CD4-positive, alpha-beta T cell treated with Interleukin-4 for 4 hours (primary cell): ENCODE measurements around the gene MYEOV.

Experiments
- DNase-seq: peaks from one replicate; pipeline ENCODE4 v3.0.0-alpha.2; 2020

Gene MYEOV

DNA sequence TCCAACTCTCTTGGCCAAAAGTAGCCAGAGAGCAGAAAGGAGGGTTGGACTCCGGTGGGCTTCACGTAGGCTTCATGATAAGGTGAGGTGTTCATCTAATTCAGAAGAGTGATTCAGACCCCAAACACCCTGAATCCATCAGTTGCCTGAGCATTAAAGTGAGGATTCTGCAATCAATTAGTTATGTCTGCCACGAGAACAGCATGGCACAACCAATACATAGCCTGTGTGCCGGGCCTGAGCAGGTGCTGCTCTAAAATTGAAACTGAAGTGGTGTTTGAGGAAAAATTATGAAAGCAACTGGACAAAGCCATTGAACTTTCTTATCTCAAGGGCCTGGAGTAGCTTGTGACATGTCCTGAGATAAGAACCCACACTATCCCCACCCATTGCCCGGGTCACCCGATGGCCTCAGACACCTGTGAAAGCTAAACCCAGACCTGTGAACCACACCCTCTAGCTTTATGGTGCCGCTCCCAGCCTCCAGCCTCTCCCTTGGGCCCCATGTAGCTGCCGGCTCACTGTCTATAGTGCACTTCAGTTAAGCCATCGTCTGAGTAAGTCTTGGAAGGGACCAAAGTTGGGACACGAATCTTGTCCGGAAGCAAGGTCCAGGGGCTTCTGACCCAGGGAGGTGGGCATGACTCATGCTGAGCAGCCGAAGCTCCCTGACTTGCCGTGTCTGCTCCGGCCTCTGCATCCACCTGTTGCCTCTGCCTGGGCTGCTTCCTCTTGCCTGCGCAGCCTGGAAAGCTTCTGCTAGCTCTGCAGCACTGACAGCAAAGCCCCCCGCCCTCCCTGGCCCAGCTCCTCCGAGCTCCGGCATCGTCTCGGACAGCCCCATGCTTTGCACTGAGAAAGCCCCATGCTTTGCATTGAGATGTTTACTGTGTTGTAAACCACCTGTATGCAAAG, 5.7 kb upstream of the MYEOV start:
- no peak for DNase-seq

DNA sequence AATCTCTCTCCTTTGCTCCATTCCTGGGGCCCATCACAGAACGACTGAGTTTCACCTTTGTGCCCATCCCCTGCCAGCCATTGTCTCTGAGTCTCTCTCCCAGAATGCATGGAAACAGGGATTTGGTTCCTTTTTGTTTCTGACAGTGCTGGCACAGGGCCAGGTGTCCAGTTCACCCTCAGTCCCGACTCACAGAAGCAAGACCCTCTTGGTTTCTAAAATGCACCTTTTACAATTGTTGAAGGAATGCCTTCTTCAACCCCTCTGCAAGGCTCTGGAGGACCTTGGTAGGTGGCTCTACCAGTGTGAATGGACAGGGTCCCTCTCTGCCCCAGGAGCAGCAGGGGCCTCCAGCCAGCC, 5.1 kb upstream of the MYEOV start:
- no peak for DNase-seq

DNA sequence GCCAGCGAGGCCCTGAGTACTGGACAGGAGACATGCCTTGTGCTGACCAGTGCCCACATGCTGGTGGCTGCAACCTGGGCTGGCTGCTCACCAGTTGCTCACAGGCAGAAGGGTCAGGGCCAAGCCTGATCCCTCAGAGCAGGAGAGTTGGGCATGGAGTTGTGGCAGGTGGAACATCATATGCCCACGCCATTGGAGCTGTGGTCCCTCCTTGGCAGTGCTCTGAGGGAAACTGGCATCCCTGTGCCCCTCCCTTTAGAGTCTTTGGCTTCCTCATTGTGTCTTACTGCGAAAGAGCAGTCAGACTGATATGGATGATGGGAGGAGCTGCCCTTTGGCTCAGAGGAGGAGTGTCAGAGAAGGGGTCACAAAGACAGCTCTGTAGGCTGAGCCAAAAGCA, 3.1 kb upstream of the MYEOV start:
- DNase-seq: no peak

DNA sequence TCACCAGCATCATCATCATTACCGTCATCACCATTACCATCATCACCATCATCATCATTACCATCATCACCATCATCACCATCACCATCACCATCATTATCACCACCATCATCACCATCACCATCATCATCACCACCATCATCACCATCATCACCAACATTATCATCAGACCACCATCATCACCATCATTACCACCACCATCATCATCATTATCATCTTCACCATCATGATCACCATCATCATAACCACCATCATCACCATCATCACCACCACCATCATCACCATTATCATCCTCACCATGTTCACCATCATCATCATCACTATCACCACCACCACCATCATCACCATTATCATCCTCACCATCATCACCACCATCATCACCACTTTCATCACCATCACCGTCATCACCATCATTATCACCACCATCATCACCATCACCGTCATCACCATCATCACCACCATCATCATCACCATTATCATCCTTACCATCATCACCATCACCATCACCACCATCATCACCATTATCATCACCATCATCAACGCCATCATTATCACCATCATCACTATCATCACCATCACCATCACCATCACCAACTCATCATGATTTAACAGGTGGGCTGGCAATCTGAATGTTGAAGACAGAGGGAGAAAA, 2.4 kb upstream of the MYEOV start:
- no peak for DNase-seq

DNA sequence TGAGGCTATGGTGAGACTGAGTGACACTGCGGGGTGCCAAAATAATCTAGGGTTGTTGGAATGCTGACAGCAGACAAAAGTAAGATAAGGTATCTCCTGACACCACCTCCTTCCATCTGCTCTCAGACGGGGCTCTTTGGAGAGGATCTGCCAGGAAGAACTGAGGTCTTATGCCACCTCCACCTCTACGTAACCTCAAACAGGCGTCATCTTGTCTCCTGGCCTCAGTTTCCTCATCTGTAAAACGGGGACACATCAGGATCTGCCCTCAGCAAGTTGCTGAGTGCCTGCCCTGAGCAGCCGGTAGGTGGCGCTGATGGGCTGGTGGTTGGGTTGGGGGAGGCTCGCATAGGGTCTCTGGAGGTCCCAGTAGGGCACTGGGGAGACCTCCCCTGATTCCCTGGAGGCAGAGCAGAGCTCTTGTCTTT, 1.7 kb upstream of the MYEOV start:
- peak; percentile 38 for DNase-seq

DNA sequence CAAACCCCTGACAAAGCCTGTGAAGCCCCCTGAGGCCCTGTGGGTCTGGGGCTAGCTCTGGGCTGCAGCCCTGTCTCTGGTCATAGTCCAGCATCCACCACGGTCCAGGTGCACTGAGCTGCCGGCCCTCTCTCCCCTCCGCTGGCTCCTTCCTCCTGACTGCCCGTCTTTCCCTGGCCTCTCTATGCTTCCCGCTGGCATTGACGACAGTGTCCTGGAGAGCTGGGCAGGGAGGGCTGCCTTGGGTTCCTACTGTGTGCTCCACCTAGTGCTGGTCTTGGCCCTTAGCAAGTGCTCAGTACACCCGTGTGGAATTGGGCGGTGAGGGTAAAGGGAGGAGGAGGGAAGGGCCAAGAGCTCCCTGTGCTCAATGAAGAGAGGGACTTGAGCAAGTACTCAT, 868 bp upstream of the MYEOV start:
- DNase-seq: no peak

DNA sequence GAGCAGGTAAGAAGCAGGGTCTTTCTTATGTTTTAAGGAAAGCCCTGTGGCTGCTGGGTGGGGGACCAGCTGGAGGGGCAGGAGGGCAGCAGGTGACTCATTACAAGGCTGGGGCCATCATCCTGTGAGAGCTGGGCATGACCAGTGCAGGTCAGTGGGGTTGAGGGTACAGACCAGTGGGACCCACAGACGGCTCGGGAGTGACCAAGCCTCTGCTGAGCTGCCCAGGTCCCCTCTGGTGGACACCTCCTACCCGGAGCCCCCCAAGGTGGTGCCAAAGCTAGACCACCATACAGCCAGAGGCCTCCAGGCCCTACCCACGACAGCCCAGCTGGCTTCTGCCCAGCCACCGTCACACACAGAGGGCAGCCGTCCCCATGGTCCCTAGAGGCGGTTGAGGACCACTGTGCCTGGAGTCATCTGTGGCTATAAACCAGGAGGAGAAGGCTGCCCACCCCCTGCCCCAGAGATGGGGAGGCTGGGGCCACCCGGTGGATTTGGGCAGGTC, 670 bp downstream of the MYEOV start:
- no peak for DNase-seq

DNA sequence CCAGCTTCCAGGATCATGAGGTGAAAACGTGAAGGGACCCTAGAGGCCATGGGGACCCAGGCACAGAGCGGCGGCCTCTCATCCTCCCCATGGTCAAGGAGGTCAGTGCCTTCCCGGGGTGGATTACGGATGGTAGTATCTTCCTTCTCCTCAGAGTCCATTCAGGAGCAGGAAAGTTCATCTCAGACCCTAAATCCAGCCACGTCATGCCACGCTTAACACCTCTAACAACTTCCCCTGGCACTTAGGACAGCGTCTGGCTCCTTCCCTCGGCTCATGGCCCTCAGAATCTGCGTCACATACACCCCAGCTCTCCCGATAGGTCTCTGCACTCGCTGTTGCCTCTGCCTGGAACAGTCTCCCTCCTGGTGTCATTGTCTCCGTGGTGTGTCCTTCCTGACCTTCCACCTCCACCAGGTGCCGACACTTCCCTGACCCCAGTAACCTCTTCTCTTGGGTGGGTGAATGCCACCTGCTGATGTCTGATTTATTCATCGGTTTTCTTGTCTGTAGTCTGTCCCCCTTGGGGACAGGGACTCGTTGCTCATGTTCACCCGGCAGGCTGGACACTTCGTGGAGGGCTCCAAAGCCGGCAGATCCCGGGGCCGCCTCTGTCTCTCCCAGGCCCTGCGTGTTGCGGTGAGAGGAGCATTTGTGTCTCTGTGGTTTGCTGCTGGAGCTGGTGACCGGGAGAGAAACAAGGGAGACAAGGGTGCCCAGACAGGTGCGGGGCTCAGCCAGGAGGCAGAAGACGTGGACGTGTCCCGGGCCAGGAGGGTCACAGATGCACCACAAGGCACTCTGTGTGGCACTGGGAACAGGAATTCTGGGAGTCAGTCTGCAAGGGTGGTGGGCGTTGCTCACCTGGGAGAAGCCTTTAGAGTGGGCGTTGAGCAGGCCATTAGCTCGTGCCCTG, 1.4 kb downstream of the MYEOV start:
- DNase-seq: no peak

DNA sequence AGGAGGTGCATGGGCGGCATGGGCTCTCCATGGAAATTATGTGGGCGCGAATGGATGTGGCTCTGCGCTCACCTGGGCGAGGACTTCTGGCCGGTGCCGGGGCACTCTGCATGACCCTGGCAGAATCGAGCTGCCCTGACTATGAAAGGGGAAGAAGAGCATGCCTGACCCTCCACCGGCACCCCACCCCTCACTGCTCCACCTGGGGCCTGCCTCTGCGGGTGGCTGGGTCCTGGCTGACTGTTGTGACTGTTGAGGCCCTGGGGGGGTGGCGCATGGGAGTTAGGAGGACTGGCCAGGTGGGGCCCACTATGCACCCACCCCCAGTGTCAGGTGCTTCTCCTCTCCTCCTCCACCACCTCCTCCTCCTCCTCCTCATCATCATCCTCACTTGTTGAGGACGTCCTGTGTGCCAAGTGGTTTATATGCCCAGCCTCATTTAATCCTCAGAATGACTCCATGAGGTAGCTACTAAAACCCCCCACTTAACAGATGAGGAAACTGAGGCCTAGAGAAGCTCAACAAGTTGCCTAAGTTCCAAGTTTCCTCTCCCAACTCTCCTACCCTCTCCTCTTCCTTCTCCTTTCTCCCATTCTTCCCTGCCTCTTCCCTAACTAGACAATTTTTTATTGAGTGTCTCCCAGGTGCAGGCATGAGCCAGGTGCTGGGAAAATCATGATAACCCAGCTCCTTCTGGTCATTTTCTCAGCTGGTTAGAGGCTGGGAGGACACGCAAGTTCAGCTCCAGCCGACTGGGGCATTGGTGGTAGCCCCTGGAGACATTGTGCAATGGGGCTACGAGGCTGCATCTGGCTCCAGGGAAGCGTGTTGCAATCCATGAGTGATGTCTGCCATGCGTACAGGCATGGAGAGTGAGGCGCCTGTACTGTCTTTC, 2.3 kb downstream of the MYEOV start:
- DNase-seq: no peak

DNA sequence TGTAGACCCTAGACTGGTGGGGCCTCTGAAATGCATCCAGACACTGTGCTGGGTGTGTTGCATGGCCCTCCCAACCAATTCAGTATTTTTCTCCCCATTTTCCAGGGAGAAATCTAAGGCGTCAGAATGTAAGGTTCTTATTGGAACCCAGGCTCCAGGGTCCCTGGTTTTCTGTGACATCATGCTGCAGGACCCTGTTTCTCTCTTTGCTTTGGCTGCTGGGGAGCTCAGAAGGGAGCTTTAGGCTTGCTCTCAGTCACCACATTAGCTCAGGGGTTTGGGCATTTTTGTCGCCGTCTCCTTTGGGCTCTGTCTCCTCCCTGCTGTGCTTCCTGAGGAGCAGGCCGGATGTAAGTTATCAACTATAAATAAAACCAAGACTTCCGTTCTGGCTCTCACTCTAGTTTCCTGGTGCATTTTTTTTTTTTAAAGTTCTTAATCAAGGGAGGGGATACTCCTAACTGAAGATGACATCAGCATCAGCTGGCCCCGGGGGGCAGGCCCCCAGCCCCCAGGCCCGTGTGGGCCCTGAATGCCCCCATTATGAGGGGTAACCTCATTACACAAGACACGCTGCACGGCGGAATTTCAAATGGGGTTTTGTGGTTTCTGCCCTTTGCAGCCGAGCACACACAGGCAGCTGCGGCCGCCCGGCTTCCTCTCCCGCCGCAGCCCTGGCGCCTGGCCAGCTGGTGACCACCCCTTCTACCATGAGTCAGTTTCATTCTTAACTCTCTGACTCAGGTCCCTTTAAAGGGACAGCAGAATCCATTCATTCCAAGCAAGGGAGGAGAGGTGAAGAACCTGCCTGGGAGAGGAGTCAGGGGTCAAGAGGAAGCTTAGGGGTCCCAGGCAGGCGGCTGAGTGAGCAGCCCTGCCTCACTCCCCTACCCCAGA, 3.2 kb downstream of the MYEOV start:
- peak; percentile 85 for DNase-seq

DNA sequence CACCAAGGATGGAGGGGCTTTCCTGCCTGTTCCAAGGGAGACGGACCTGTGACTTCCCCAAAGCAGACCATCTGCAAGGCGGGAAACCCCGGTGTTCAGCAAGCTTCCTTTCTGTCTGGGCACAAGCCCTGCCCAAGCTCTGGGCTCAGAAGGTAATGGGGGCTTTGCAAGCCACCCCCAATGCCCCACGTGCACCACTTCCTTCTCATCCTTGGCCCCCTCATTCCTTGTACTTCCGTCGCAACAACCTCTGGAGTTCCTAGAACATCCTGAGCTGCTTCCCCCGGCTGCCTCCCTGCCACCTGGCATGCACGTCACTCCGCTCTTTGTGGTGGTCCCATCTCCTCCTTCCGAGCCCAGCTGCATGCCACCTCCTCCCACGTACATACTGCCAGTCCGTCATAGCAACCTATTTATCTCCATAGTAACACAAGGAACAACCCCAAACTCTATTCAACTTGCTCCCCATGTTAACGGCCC, 3.9 kb downstream of the MYEOV start:
- peak; percentile 22 for DNase-seq

DNA sequence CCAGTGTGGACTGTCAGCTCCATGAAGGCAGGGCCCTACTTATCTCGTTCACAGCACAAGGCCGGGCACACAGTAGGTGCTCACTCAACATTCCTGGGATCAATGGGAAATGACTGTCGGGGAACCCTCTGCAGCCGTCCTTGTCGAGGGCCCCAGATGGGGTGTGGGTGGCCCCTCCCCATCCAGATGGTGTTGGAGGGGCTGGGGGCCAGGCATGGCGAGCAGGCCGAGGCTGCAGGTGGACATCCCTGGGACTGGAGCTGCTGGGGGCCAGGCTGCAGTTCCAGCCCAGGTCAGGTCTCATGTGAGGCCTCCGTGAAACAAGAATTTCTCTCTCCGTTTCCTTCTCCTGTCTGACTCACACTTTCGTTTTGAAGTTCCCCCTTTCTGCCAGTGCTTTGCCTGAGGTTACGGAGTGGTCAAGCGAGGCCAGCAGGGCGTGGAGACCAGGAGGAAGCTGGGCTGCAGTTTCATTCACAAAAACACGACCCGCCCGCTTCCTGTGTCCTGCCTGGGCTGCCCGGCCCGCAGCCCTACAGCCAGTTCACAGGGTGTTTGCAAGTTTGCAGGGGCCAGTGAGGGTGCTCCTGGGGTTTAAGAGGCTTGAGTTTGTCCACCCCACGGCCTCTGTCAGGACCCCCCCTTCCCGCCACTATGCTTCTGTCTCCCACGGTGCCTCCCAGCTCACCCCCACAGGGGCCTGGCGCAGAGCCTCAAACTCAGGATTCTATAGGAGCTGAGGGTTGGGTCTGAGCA, 4.5 kb downstream of the MYEOV start:
- DNase-seq: peak; percentile 50

DNA sequence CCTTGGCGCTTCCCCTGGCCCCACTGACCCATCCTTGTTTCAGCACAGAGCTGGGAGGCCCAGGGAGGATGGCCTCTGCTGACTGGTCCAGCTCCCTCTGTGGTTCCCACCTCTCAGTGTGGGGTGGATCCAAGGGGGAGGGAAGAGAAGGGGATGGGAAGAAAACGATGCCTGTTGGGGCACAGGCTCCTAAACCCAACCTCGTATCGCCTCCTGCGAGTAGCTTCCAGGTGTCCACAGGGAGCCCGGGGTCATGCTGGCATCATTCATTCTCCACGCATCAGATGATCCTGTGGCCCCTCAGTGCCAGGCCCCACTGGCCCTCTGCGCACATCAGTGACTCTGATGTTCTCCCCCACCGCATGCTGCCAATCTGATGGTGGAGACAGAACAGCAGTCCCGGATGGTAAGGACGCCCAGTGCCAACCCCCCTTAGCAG, 5.1 kb downstream of the MYEOV start:
- DNase-seq: no peak

DNA sequence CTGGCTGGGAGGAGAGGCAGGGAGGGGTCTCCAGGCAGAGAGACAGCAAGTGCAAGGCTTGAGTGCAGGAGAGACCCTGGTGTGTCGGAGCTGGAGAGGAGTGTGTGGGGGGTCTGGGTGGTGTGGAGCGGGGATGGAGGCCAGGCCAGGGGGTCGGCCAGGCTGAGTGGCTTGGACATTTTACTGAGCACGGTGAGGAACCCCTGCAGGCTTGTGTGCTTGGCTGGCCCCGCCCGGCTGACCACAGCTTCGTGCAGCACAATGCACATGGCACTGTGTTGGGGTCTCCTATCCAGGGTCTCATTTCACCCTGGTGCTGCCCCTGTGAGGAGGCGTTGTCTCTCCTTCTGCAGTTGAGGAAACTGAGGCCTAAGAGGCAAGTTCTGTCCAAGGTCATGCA, 5.6 kb downstream of the MYEOV start:
- DNase-seq: no peak

DNA sequence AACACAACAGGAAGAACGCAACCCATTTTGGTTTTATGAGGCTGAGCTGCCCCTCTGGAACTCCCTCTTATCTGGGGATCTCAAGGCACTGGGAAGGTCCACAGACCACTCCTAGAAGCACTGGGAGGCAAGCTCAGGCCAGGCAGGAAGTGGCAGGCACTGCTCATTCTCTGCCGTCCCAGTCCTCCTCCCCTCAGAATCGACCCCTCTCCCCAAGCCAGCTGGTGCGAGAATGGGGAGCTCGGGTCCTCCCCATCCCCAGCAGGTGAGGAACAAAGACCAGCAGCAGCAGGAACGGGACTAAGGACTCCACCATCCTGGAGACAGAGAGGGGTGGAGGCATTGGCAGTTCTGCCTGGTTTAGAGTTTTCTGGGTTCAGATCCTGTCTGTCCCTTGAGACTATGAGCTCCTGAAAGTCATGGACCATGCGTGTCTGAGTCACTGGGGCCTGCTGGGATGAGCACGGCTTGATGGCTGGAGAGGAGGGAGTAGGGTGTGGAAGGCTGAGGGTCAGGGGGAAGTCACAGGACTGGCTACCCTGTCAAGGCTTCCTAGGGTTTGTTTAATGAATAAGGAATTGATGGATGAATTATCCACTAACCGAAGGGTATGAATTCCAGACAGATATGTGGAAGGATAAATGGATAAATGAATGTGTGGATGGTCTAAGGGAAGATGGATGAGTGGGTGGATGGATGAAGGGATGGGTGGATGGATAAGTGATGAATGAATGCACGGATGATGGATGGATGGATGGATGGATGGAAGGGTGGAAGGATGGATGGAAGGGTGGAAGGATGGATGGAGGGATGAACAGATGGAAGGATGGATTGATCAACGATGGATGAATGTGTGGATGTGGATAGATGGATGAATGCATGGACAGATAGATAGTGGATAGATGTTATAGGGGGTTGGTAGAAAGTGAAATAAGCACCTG, 6.4 kb downstream of the MYEOV start:
- no peak for DNase-seq

DNA sequence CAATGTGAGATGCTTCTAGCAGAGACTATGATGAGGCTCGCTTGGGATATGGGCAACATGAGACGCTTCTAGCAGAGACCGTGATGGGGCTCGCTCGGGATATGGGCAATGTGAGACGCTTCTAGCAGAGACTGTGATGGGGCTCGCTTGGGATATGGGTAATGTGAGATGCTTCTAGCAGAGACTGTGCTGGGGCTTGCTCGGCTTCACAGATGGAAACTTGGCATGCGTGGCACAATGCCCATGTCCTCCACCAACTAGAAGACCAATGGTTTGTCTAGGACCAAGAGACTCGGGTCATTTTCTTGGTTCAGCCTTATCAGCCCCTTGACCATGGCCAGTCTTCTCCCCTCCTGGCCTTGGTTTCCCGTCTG, 7.1 kb downstream of the MYEOV start:
- no peak for DNase-seq

DNA sequence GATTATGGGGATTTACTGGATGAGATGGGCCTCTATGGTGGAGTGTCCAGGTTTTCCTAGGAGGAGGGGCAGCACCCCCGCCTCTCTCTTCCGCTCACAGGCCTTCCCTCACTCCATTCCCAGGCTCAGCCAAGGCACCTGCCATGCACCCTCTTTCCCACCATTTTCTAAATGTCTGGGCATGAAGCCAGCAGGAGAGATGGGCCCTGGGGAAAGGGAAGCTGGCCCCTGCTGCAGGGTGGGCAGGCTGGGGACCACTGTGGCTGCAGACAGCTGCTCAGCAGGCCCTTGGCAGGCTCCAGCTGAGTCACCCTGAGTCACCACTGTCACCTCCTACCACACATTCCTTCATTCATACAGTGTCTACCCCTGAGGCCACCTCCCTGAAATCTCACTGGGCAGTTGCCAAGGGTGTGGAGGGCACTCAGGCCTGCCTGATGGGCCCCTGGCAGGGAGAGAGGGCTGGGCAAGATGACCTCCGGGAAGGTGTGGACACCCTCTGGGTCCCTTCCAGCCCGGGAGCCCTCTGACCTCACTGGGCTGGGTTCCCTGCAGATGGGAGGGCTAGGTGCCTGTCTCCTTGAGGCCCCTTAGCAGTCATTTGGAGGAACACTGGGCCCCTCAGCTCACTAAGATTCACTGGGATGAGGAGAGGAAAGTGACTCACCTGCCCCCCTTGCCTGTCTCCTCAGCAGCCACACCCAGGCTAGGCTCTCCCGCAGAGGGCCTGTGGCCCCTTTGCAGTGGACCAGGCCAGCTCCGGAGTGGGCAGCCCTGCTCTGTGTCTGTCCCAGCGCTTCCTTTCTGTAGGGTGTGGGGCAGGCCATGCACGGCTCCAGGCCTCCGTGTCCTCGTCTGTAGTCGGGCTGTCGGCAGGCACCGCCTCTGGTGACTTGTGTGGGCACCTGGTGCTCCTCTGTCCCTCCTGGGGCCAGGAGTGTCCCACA, 7.8 kb downstream of the MYEOV start:
- no peak for DNase-seq
